Lower leg skin (tissue), 4 donors: Measurements from ENCODE around the gene PAK2. TPM values are rescaled to one million over a fixed set of nuclear protein-coding genes. Genes with fewer than 3 reads are reported as not detected.

Source experiments
- DNase-seq, 2 donors: peaks; one replicate each; pipeline ENCODE4 v3.0.0-alpha.2; 2019; ENCODE audit warnings: low spot score in 2 of 2
- H3K4me3 ChIP-seq: fragments of 200-600 bp; sonication (generic); 2 replicates; pipeline ENCODE4 v1.5.1; 2017; ENCODE audit warnings: mild to moderate bottlenecking, low read depth; ENCODE audit not compliant: poor library complexity, severe bottlenecking
- POLR2A ChIP-seq, 2 donors: fragments of 450-650 bp; IDR thresholded peaks; one replicate each; pipeline ENCODE4 v1.6.1; 2016 to 2017; ENCODE audit warnings: antibody characterized with exemption in 2 of 2, mild to moderate bottlenecking in 1 of 2, moderate library complexity in 1 of 2
- WGBS, 2 donors: methylation state at CpG; one replicate each; pipeline ENCODE4 v1.1.5; 2018; 5-methylcytosine and 5-hydroxymethylcytosine counted together
- intact Hi-C: fragments of 100-400 bp; cut with DNase I; formaldehyde crosslinking; loops from one replicate; pipeline ENCODE4 v1.15.0; 2023; ENCODE audit warnings: low total_unique reads
- total RNA-seq, 4 donors: library from RNA; depleted of rRNA; stranded (reverse); fragments of >200 nt; gene quantifications; one replicate each; pipeline ENCODE4 v1.1.0, GENCODE V29; 2016
- TF ChIP-seq, protein P1 (sequence below), 3 donors: fragments of 450-650 bp; IDR thresholded peaks; one replicate each; pipeline ENCODE4 v1.5.1; 2016; ENCODE audit warnings: antibody characterized with exemption in 3 of 3, mild to moderate bottlenecking in 3 of 3, moderate library complexity in 2 of 3

PAK2 gene
- total RNA-seq, 4 donors from 2014 or later, result 25.3 to 39.0 (median 32.8) TPM

DNA sequence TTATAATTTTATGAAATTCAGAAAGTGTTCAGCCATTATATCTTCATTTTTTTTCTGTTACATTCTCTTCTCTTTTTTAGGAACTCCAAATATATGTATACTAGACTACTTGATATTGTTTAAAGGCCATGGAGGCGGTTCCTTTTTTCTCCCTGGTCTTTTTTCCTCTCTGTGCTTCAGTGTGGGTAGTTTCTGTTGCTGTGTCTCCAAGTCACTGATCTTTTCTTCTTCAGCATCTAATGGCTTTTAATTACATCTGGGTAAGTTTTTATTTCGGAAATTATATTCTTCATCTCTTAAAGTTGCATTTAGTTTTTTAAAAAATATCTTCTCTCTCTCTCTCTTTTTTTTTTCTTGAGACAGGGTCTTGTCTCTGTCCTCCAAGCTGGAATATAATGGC, 18.6 kb upstream of the PAK2 start:
- no peak for TF ChIP-seq POLR2A (IDR thresholded peaks at IDR 0.05)
- TF ChIP-seq, protein P1, sequence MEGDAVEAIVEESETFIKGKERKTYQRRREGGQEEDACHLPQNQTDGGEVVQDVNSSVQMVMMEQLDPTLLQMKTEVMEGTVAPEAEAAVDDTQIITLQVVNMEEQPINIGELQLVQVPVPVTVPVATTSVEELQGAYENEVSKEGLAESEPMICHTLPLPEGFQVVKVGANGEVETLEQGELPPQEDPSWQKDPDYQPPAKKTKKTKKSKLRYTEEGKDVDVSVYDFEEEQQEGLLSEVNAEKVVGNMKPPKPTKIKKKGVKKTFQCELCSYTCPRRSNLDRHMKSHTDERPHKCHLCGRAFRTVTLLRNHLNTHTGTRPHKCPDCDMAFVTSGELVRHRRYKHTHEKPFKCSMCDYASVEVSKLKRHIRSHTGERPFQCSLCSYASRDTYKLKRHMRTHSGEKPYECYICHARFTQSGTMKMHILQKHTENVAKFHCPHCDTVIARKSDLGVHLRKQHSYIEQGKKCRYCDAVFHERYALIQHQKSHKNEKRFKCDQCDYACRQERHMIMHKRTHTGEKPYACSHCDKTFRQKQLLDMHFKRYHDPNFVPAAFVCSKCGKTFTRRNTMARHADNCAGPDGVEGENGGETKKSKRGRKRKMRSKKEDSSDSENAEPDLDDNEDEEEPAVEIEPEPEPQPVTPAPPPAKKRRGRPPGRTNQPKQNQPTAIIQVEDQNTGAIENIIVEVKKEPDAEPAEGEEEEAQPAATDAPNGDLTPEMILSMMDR (IDR thresholded peaks at IDR 0.05), result no peak
- WGBS, 2 donors, result 73 to 99% methylated on average over 2 of the region's 2 CpGs
- DNase-seq, result no peak
- intact Hi-C loops, result no loop called here
- H3K4me3 ChIP-seq, result no peak overlapping the region

DNA sequence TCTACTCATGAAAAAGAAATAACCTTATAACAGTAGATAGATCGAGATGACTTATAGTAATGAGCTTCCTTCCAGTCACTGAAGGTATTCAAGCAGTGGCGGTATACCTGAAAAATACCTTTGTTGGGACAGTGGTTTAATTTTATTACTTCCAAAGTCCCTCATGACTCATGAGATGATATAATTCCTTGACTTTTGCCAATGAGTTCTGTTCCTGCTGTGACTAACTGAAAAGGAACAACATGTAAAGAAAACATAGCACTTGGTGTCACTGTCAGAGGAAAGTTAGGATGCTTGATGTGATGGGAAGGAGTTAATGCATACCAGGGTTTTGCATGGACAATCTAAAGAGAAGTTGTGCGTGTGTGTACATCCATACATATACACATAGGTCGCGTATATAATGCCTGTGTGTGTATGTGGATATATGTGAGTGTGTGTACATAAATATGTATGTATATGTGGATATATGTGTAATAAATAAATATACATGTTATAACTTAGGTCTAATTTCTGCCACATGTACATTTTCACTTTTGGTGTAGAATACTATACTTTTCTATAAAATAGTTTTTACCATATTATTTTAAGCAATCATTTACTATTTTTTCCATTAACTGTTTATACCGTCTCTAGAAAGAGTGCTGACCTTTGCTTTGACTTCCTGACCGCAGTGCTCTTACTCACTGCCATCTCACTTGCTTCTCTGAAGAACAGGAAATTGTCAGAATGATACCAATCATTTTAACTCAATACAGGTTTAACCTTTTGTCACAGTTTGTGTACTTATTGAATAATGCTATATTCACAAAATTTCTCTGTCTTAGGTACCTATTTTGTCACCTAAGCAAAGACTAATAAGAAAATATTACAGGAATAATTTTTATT, 12.6 kb upstream of the PAK2 start:
- intact Hi-C loops, result no loop called here
- no peak overlapping the region for H3K4me3 ChIP-seq
- no peak for DNase-seq
- 75 to 82% methylated on average over 7 of the region's 7 CpGs for WGBS, 2 donors
- no peak for TF ChIP-seq POLR2A (IDR thresholded peaks at IDR 0.05)
- TF ChIP-seq, protein P1 (IDR thresholded peaks at IDR 0.05), result no peak

DNA sequence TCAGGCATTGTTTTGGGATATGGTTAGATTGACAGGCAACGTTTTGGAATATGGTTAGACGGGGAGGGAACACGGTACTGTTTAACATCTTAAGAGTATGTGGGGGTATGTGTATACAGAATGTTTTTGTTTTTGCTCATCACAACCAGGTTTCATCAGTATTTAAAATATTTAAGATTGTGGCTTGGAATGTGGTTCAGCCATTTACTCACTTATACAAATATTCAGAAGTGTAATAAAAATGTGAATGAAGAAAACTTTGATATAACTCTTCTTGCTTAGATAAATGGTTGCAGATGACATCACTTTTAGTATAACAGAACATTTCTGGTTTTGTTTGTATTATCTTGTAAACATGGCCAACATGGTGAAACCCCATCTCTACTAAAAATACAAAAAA, 3.9 kb upstream of the PAK2 start:
- no peak for DNase-seq
- TF ChIP-seq, protein P1 (IDR thresholded peaks at IDR 0.05), result no peak
- no peak for TF ChIP-seq POLR2A (IDR thresholded peaks at IDR 0.05)
- intact Hi-C loops, result no loop called here
- 92 to 94% methylated on average over 3 of the region's 3 CpGs for WGBS, 2 donors
- H3K4me3 ChIP-seq, result no peak overlapping the region

DNA sequence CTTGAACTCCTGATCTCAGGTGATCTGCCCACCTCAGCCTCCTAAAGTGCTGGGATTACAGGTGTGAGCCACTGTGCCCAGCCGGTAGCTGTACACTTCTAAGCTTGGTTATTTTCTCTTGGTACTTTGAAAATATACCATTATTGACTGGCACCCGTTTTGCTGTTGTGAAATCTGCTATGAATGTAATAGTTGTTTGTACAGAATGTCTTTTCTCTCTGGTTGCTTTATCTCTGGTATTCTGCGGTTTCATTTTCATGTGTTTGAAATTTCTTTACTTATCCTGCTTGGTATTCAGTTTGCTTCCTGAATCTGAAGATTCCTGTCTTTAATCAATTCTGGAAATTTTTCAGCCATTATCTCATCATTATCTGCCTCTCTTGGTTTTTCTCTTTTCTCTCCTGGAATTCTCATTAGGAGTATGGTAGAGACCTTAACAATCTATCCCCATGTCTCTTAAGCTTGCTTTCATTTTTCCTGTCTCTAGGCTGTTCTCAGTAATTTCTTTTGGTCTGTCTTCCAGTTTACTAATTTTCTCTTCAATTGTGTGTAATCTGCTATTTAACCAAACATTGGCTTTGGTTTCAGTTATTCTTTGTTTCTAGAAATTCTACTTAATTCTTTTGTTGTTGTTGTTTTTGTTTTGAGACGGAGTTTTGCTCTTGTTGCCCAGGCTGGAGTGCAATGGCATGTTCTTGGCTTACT, 2.8 kb upstream of the PAK2 start:
- TF ChIP-seq, protein P1 (IDR thresholded peaks at IDR 0.05), result no peak
- TF ChIP-seq POLR2A (IDR thresholded peaks at IDR 0.05), result no peak
- intact Hi-C loops, result no loop called here

DNA sequence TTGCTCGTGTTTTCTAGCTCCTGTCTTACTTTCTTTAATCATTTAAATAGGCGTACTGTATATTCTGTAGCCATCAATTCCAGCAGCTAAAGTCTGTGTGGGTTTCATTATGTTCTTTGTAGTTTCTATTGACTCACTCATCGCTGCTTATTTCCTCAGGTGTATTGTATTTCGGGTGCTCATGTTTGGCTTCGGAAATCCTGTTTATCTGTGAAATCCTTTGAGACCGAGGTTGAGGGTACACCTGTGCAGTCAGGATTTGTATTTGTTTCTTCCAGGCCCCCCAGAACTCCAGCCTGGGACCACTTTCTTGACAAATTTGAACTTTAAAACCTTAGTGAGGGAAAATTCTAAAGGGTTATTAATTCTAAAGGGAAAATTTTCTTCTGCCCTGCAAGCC, 2.0 kb upstream of the PAK2 start:
- WGBS, 2 donors, result 95 to 97% methylated on average over 6 of the region's 6 CpGs
- H3K4me3 ChIP-seq, result no peak overlapping the region
- intact Hi-C loops, result no loop called here
- DNase-seq, result no peak
- no peak for TF ChIP-seq POLR2A (IDR thresholded peaks at IDR 0.05)
- TF ChIP-seq, protein P1 (IDR thresholded peaks at IDR 0.05), result no peak

More for the DNA sequence above, 2.8 kb upstream of the PAK2 start:
- no peak for DNase-seq
- no peak overlapping the region for H3K4me3 ChIP-seq
- 98 to 99% methylated on average over 4 of the region's 4 CpGs for WGBS, 2 donors
